ENCODE results near the gene DYNC2I2. TPM values are rescaled to one million over a fixed set of nuclear protein-coding genes. Genes with fewer than 3 reads are reported as not detected.
"Not testable (repeated sequence)": the region's sequence is repeated elsewhere in the genome, so short reads cannot be mapped to it uniquely, and the experiment has no call there.

Gene DYNC2I2
- total RNA-seq, 1 donor from 2014 or later: 128 TPM

GRCh38 chr9:128593856-128594255 is 62.8 kb downstream of the DYNC2I2 start:
- no peak overlapping the region for H3K27ac Mint-ChIP-seq (ENCODE audit: unreplicated experiment)
- H3K27me3 Mint-ChIP-seq (ENCODE audit: low read depth): no peaks in the 10 kb centered on the region
- H3K36me3 Mint-ChIP-seq (ENCODE audit: low read depth): peaks cover 9% of the 10 kb centered on the region
- H3K4me3 Mint-ChIP-seq: no peak overlapping the region
- DNase-seq (ENCODE audit: low read depth, low spot score): no peak
- no peaks in the 10 kb centered on the region for H3K4me1 Mint-ChIP-seq
- TF ChIP-seq, protein P1, sequence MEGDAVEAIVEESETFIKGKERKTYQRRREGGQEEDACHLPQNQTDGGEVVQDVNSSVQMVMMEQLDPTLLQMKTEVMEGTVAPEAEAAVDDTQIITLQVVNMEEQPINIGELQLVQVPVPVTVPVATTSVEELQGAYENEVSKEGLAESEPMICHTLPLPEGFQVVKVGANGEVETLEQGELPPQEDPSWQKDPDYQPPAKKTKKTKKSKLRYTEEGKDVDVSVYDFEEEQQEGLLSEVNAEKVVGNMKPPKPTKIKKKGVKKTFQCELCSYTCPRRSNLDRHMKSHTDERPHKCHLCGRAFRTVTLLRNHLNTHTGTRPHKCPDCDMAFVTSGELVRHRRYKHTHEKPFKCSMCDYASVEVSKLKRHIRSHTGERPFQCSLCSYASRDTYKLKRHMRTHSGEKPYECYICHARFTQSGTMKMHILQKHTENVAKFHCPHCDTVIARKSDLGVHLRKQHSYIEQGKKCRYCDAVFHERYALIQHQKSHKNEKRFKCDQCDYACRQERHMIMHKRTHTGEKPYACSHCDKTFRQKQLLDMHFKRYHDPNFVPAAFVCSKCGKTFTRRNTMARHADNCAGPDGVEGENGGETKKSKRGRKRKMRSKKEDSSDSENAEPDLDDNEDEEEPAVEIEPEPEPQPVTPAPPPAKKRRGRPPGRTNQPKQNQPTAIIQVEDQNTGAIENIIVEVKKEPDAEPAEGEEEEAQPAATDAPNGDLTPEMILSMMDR (conservative IDR thresholded peaks at IDR 0.05): no peak
- H3K9me3 Mint-ChIP-seq: no peaks in the 10 kb centered on the region

- TF ChIP-seq, protein P1 (conservative IDR thresholded peaks at IDR 0.05): no peak
- Mint-ChIP-seq H3K27me3 (ENCODE audit: low read depth) (no peaks in the 10 kb centered on the region), H3K4me3 (no peak overlapping the region), H3K36me3 (ENCODE audit: low read depth) (peaks cover 9% of the 10 kb centered on the region), H3K4me1 (no peaks in the 10 kb centered on the region), H3K27ac (ENCODE audit: unreplicated experiment) (no peak overlapping the region), H3K9me3 (no peaks in the 10 kb centered on the region)
- DNase-seq (ENCODE audit: low read depth, low spot score): no peak
Observed at GRCh38 chr9:128593039-128593438, 63.6 kb downstream of the DYNC2I2 start.

GRCh38 chr9:128588581-128589233 is 67.9 kb downstream of the DYNC2I2 start:
- TF ChIP-seq, protein P1 (conservative IDR thresholded peaks at IDR 0.05): no peak
- Mint-ChIP-seq H3K27ac (ENCODE audit: unreplicated experiment) (peak overlapping the region; percentile 83), H3K4me3 (no peak overlapping the region), H3K4me1 (no peaks in the 10 kb centered on the region), H3K9me3 (no peaks in the 10 kb centered on the region), H3K36me3 (ENCODE audit: low read depth) (peaks cover 15% of the 10 kb centered on the region), H3K27me3 (ENCODE audit: low read depth) (no peaks in the 10 kb centered on the region)
- DNase-seq (ENCODE audit: low read depth, low spot score): no peak

- Mint-ChIP-seq H3K4me1 (no peaks in the 10 kb centered on the region), H3K9me3 (no peaks in the 10 kb centered on the region), H3K27ac (ENCODE audit: unreplicated experiment) (no peak overlapping the region), H3K4me3 (no peak overlapping the region), H3K27me3 (ENCODE audit: low read depth) (no peaks in the 10 kb centered on the region), H3K36me3 (ENCODE audit: low read depth) (peaks cover 19% of the 10 kb centered on the region)
- no peak for DNase-seq (ENCODE audit: low read depth, low spot score)
- TF ChIP-seq, protein P1 (conservative IDR thresholded peaks at IDR 0.05): no peak
Observed at GRCh38 chr9:128587453-128587852, 69.2 kb downstream of the DYNC2I2 start.

DNA sequence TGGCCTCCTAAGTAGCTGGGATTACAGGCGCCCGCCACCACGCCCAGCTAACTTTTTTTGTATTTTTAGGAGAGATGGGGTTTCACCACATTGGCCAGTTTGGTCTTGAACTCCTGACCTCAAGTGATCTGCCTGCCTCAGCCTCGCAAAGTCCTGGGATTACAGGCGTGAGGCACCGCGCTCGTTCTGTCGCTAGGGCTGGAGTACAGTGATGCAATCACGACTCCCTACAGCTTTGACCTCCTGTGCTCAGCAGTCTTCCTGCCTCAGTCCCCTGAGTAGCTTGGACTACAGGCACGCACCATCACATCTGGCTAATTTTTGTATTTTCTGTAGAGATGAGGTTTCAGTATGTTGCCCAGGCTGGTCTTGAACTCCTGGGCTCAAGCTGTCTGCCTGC is 69.7 kb downstream of the DYNC2I2 start:
- Mint-ChIP-seq H3K36me3 (ENCODE audit: low read depth) (peaks cover 22% of the 10 kb centered on the region), H3K27ac (ENCODE audit: unreplicated experiment) (peak overlapping the region; percentile 84)
- not testable (repeated sequence) for H3K9me3 Mint-ChIP-seq; H3K4me1 Mint-ChIP-seq; H3K4me3 Mint-ChIP-seq; H3K27me3 Mint-ChIP-seq (ENCODE audit: low read depth); DNase-seq (ENCODE audit: low read depth, low spot score)

DNA sequence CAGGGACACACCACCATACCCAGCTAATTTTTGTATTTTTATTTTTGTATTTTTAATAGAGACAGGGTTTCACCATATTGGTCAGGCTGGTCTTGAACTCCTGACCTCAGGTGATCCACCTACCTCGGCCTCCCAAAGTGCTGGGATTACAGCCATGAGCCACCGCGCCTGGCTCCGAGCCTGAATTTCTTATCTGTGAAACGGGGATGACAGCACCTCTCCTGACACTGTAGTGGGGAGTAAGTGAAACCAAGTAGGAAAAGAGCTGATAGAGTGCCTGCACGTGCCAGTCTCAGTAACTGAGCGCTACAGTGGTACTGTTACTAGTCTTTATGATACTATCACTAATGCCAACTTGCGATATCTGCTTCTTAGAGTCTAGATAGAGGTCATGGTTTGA is 71.5 kb downstream of the DYNC2I2 start:
- H3K27ac Mint-ChIP-seq (ENCODE audit: unreplicated experiment); H3K4me3 Mint-ChIP-seq; DNase-seq (ENCODE audit: low read depth, low spot score); H3K4me1 Mint-ChIP-seq; H3K9me3 Mint-ChIP-seq; H3K27me3 Mint-ChIP-seq (ENCODE audit: low read depth): not testable (repeated sequence)
- H3K36me3 Mint-ChIP-seq (ENCODE audit: low read depth): peaks cover 19% of the 10 kb centered on the region

Other genes starting within 250 kb of the DYNC2I2 start
- gene CERCAM, start 236.0 kb downstream of the DYNC2I2 start, total RNA-seq: 49.7 and 56.4 TPM in 2 replicates
- gene ODF2, start 200.8 kb downstream of the DYNC2I2 start, total RNA-seq: 85.2 and 85.5 TPM in 2 replicates
- 25.8 and 28.0 TPM in 2 replicates for gene GLE1, start 152.1 kb downstream of the DYNC2I2 start, total RNA-seq
- 280 and 289 TPM in 2 replicates for gene SPTAN1, start 104.3 kb downstream of the DYNC2I2 start, total RNA-seq
- gene SET, start 32.4 kb upstream of the DYNC2I2 start, total RNA-seq: 891 and 930 TPM in 2 replicates
- gene PKN3, start 45.7 kb upstream of the DYNC2I2 start, total RNA-seq: 28.0 and 30.0 TPM in 2 replicates
- gene ZDHHC12, start 67.3 kb upstream of the DYNC2I2 start, total RNA-seq: 15.1 and 15.7 TPM in 2 replicates
- gene ZER1, start 115.1 kb upstream of the DYNC2I2 start, total RNA-seq: 19.1 and 19.3 TPM in 2 replicates
- gene TBC1D13, start 130.4 kb upstream of the DYNC2I2 start, total RNA-seq: 28.9 and 32.3 TPM in 2 replicates
- 21.9 and 23.7 TPM in 2 replicates for gene ENDOG, start 161.7 kb upstream of the DYNC2I2 start, total RNA-seq
- 66.7 and 66.8 TPM in 2 replicates for gene SPOUT1, start 172.9 kb upstream of the DYNC2I2 start, total RNA-seq
- 17.7 and 17.9 TPM in 2 replicates for gene KYAT1, start 225.1 kb upstream of the DYNC2I2 start, total RNA-seq
- 48.5 and 49.7 TPM in 2 replicates for gene LRRC8A, start 225.3 kb upstream of the DYNC2I2 start, total RNA-seq